AML-193 (cell line): ENCODE measurements around the gene INPPL1.
"Not testable (repeated sequence)": the region's sequence is repeated elsewhere in the genome, so short reads cannot be mapped to it uniquely, and the experiment has no call there.

ENCODE experiments used
- DNase-seq, 2 experiments: peaks; one replicate each; lab custom pipeline; 2025; lab: John Stamatoyannopoulos, UW

Gene INPPL1

DNA sequence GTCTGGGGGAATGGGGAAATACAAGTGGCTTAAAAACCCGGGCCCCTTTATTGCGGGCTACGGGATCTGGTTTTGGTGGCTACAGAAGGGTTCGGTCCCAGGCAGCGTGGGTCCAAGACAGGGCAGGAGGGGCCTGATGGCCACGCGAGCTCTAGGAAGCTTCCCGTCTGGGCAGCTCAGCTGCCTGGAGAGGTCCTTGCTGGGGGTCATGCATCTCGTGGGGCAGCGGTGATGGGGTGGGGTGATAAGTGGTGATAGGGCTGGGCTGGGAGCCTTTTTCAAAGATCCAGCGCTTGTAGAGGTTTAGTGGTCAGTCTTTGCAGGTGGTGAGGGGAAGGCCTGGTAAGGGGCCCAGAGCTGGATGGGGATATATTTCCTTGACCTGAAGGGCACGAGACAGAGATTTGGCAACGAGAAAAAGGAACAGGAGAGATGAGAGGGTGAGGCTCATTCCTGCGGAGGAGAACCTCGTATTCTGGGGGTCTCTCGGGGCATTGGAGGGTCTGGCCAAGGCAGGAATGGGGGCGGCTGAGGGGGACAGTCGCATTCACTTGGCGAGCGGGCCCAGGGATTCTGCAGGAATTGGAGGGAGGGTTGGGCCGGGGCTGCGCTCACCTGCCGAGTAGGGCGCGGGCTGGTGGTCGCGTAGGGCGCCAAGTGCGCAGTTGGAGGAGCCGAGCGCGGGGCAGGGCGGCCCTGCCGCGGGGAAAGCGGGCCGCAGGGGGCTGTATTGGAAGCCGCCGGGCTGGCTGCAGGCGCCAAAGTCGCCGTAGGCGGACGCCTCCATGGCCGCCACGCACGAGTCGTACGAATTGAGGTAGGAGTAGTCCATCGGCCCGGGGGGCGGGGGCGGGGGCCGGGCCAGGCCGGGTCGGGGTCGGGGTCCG lies 18.8 kb downstream of the INPPL1 start:
- DNase-seq = no peak

- DNase-seq = no peak
Observed at GRCh38 chr11:72244060-72244360, 19.4 kb downstream of the INPPL1 start, which contains the start of gene PHOX2A. Gene PHOX2A, minus strand, starts transcription at chr11:72244176. Its CDS starts 172 bp downstream, at chr11:72244004.

- DNase-seq = no peak
Observed at GRCh38 chr11:72244361-72245262, 20.0 kb downstream of the INPPL1 start.

DNA sequence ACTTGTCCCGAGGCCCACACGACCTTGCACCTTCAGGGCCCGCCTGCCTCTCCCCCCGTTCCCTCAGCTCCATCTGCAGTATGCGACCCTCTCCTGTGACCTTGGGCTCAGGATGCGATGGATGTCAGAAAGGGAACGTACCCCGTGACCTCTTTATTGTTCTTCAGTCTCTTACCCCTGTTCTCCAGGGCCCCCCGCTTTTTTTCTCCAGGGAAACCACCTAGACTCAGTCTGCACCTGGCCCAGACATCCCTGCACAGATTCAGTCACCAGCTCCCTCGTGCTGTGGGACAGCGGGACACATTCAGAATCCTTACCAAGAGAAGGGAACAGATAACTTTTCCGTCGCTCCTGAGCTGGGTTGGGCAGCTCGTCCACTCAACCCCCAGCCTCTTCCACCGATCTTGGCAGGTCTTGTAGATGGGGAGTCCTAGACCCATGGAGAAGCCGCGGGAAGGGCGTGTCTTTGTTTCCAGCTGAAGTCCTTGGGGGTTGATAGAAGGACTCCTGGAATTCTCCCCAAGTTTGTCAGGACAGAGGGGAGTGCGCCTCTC lies 20.8 kb downstream of the INPPL1 start:
- no peak for DNase-seq

- no peak for DNase-seq
Observed at GRCh38 chr11:72247584-72247983, 23.0 kb downstream of the INPPL1 start.

DNA sequence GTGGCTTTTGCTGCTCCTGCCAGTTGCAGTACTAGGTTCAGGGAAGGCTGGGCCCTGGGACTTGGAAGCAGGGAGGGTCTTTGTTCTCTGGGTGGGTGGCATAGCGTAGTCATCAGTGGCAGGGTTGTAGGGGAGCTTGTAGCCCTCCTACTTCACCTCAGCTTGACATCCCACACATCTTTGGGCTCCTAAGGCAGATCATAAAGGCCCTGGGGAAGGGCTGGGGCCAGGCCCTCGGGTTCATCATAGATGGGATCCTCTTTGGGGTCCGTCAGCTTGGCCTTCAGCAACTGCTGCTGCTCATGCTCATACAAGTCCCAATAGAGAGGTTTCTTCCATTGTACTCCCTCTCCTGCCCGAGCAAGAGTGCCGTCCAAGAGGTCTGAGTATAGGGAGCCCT lies 25.4 kb downstream of the INPPL1 start:
- no peak for DNase-seq

GRCh38 chr11:72250661-72251464 lies 26.3 kb downstream of the INPPL1 start:
- DNase-seq = no peak

DNA sequence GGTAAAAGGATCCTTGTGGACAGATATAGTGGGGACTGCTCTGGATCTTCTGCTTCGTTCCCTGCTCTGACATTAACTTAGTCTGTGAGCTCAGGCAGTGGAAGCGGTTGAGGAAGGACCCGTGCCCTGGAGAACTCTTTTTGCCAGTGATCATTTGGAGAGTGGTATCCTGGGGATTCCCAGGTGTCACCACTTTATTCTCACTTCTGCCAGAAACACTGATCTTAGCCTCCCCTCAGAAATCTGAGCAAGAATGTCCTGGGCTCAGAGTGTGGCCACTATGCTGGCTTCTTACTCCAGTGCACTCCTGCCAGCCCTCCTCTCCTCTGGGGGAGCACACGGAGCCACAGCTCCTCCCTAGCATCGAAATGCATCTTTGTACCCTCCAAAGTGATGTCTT lies 27.0 kb downstream of the INPPL1 start:
- no peak for DNase-seq

GRCh38 chr11:72253392-72253791 lies 28.8 kb downstream of the INPPL1 start:
- DNase-seq = no peak

- no peak for DNase-seq
Observed at GRCh38 chr11:72254299-72254993, 29.9 kb downstream of the INPPL1 start.

DNA sequence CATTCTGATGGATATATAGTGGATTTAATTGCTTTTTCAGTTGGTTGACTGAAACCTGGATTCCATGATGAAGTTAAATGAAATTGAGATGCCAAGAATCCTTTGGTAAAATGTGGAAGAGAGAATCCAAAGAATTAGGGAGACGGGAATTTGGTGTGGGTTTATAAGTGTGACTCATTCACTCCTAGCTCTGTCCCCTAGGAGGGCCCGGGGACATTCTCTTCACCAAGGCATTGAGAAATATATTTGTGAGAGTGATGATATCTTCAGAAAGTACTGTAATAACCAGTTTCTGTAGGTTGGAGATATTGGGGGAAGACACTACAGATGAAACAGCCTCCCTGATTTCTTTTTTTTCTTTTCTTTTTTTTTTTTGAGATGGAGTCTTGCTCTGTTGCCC lies 33.0 kb downstream of the INPPL1 start:
- DNase-seq = no peak

DNA sequence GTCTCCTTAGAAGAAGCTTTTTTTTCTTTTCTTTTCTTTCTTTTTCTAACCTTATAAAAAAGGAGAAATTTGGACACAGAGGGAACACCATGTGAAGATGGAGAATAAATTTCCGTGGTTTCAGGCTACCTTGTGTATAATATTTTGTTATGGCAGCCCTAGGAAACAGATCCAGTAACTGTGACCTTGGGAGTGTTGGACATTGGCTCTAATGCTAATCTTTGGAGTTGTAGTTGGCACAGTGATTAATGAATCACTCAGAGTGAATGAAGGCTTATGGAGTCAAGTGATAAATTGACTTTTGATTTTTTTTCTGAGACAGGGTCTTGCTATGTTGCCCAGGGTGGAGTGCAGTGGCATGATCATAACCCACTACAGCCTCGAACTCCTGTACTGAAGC lies 34.9 kb downstream of the INPPL1 start:
- DNase-seq = no peak

DNA sequence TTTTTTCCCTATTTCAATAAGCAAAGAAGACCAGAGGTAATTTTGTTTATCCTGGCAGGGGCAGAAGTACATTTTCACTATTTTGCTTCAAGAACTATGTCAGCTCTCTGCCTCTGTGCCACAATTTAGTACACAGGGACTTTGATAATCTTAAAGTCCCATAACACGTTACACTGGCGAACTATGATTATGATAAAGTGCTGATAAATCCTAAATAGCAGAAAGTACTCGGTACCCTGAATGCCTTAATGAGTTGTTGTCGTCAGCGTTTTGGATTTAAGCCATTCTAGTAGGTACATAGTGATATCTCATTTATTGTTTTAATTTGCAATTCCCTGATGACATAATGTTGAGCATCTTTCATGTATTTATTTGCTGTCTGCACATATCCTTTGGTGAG lies 36.0 kb downstream of the INPPL1 start:
- no peak for DNase-seq

- no peak for DNase-seq
Observed at GRCh38 chr11:72263361-72263760, 38.8 kb downstream of the INPPL1 start.

DNA sequence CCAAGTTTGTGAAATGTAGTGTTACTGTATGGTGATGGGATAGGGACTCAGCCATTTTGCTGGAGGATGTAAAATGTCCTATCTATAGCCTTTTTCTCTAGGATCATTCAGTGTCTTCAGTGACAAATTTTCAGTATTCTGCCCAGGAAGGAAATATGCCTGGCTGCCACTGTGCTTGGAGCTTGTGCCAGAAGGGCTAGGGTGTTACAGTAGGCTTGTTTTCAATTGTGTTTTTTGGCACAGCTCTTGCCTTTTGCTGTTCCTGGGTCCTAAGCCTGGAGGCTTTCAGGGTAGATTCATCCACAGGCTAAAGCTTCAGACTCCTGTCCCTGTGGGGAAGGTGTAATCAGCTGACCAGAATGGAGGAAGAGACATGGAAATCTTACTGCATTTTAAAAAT lies 41.4 kb downstream of the INPPL1 start:
- DNase-seq = no peak

DNA sequence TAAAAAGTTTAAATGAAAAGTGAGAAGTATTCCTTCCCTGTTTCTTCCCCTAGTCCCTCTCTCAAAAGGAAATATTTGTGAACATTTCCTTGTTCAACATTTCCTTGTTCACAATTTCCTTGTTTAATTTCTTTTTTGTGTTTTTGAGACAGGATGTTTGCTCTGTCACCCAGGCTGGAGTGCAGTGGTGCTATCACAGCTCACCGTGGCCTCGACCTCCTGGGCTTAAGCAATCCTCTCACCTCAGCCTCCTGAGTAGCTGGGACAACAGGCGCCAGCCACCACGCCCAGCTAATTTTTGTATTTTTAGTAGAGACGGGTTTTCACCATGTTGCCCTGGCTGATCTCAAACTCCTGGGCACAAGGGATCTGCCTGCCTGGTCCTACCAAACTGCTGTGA lies 42.4 kb downstream of the INPPL1 start:
- DNase-seq = not testable (repeated sequence)

DNA sequence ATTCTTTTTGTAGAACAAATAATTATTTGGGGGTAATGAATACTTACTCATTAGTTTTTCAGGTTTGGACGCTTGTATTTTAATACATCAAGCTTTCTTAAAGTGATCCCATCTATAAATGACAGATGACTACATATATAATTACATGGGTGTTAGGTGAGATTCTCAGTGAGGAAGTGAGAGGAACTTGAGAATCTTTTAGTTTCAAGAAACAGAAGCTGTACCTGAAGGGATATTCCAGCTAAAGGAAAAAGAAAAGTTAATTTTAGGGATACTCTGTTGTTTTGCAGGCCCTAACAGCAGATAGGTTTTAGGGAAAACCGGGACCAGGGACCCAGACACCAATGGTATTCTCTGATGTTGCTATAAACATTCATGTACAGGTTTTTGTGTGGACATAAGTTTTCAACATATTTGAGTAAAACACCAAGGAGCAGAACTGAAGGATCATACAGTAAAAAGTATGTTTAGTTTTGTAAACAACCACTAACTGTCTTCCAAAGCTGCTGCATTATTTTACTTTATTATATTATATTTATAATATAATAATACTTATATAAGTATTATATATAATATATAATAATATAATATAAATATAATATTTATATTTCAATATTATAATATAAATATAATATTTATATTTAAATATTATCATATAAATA lies 43.5 kb downstream of the INPPL1 start:
- no peak for DNase-seq

- DNase-seq = no peak
Observed at GRCh38 chr11:72271980-72272379, 47.4 kb downstream of the INPPL1 start.

DNA sequence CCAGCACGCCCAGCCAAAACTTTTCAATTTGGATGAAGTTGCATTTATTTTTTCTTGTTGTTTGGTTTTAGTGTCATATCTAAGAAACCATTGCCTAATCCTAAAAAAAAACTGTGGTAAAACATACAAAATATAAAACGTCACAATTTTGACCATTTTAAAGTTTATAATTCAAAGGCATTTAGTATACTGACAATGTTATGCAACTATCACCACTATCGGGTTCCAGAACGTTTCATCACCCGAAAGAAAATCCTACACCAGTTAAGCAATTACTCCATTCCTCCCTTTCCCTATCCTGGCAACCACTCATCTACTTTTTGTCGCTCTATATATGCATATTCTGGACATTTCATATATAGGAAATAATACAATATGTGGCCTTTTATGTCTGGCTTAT lies 49.9 kb downstream of the INPPL1 start:
- no peak for DNase-seq

- no peak for DNase-seq
Observed at GRCh38 chr11:72278905-72279304, 54.3 kb downstream of the INPPL1 start.

- no peak for DNase-seq
Observed at GRCh38 chr11:72280037-72280436, 55.5 kb downstream of the INPPL1 start.
